GM21528 (cell line): ENCODE data around the gene GBP4.
A peak's percentile ranks its signal among the peaks of the same experiment; 100 is the strongest.
"Not testable (repeated sequence)": the region's sequence is repeated elsewhere in the genome, so short reads cannot be mapped to it uniquely, and the experiment has no call there.

Source experiments
- ATAC-seq: cut with Tn5 transposase; IDR thresholded peaks from one replicate; pipeline ENCODE4 v1.9.1; 2021; ENCODE audit warnings: mild to moderate bottlenecking, moderate library complexity; ENCODE audit not compliant: unreplicated experiment, low FRiP score

GBP4 gene

GRCh38 chr1:89198491-89199072, at the start of gene GBP4:
TSS of gene GBP4 (minus strand) at chr1:89198942. CDS start at chr1:89198834, 108 bp downstream.
- peak; percentile 60 for ATAC-seq

GRCh38 chr1:89243046-89243445, 44.3 kb upstream of the GBP4 start:
- ATAC-seq: no peak

- ATAC-seq: no peak
Measured at GRCh38 chr1:89221341-89221740, 22.6 kb upstream of the GBP4 start.

GRCh38 chr1:89219851-89220250, 21.1 kb upstream of the GBP4 start:
- not testable (repeated sequence) for ATAC-seq

GRCh38 chr1:89218941-89219340, 20.2 kb upstream of the GBP4 start:
- not testable (repeated sequence) for ATAC-seq

GRCh38 chr1:89213347-89213746, 14.6 kb upstream of the GBP4 start:
- ATAC-seq: no peak

GRCh38 chr1:89211035-89211634, 12.4 kb upstream of the GBP4 start:
- no peak for ATAC-seq

GRCh38 chr1:89206373-89206772, 7.6 kb upstream of the GBP4 start:
- ATAC-seq: no peak

GRCh38 chr1:89203166-89203565, 4.4 kb upstream of the GBP4 start:
- no peak for ATAC-seq

GRCh38 chr1:89201106-89201794, 2.5 kb upstream of the GBP4 start:
- peak; percentile 64 for ATAC-seq

GRCh38 chr1:89200663-89201062, 1.9 kb upstream of the GBP4 start:
- ATAC-seq: no peak

- no peak for ATAC-seq
Measured at GRCh38 chr1:89199525-89200031, 836 bp upstream of the GBP4 start.

GRCh38 chr1:89198081-89198480, 661 bp downstream of the GBP4 start:
- no peak for ATAC-seq

- ATAC-seq: no peak
Measured at GRCh38 chr1:89195476-89195875, 3.3 kb downstream of the GBP4 start.

- ATAC-seq: no peak
Measured at GRCh38 chr1:89191314-89191713, 7.4 kb downstream of the GBP4 start.

GRCh38 chr1:89190017-89190416, 8.7 kb downstream of the GBP4 start:
- no peak for ATAC-seq

GRCh38 chr1:89179343-89179742, 19.4 kb downstream of the GBP4 start:
- ATAC-seq: no peak

- no peak for ATAC-seq
Measured at GRCh38 chr1:89176971-89177370, 21.8 kb downstream of the GBP4 start.

GRCh38 chr1:89175601-89176256, 23.0 kb downstream of the GBP4 start, which contains the start of gene GBP7:
TSS of gene GBP7 (minus strand) at chr1:89176003. CDS start at chr1:89171935, 4,068 bp downstream.
- no peak for ATAC-seq

- no peak for ATAC-seq
Measured at GRCh38 chr1:89174491-89174890, 24.3 kb downstream of the GBP4 start.
